ENCODE measurements around the gene AP1S2. TPM values are rescaled to one million over a fixed set of nuclear protein-coding genes. Genes with fewer than 3 reads are reported as not detected.

AP1S2 gene
- total and polyA plus RNA-seq, 3 experiments from 2014 or later: 31.7 to 56.0 (median 33.8) TPM

- peak overlapping the region in 7 of 8 donors; percentile 58 to 90 (median 76) for H3K27ac Mint-ChIP-seq
- ChIA-PET CTCF (no interaction called here), POLR2A (interaction anchor here (1.3 to 2.2 kb wide), 4 partner anchors 64 to 179 kb away, joined by 6 to 12 read pairs (median 6); partner anchors contain the start of genes CA5B and ZRSR2)
- no peaks in the 10 kb centered on the region for H3K36me3 ChIP-seq (ENCODE audit: insufficient read depth, low read length)
- H3K36me3 Mint-ChIP-seq: peaks cover 0 to 24% (median 11%) of the 10 kb centered on the region in 3 donors
- H3K4me3 ChIP-seq (ENCODE audit: low read length): peak overlapping the region; percentile 61
- H3K4me1 ChIP-seq (ENCODE audit: insufficient read depth, low read length): peaks cover 6% of the 10 kb centered on the region
- peak overlapping the region; percentile 24 for H3K27ac ChIP-seq (ENCODE audit: low read depth, low read length)
- no peaks in the 10 kb centered on the region for H3K9me3 Mint-ChIP-seq
- H3K27me3 ChIP-seq (ENCODE audit: insufficient read depth, low read length, poor library complexity, severe bottlenecking): no peaks in the 10 kb centered on the region
- peaks cover 29 to 37% (median 37%) of the 10 kb centered on the region in 3 donors for H3K4me1 Mint-ChIP-seq
- peaks cover 0 to 7% of the 10 kb centered on the region in 2 donors for H3K27me3 Mint-ChIP-seq
- DNase-seq: peak in 3 of 5 donors; percentile 25 to 59 (median 56)
- H3K9me3 ChIP-seq (ENCODE audit: low read length): no peaks in the 10 kb centered on the region
- H3K4me3 Mint-ChIP-seq: peak overlapping the region; percentile 74 to 92 (median 84)
Observed at GRCh38 chrX:15854080-15854655, 445 bp downstream of the AP1S2 start.

DNA sequence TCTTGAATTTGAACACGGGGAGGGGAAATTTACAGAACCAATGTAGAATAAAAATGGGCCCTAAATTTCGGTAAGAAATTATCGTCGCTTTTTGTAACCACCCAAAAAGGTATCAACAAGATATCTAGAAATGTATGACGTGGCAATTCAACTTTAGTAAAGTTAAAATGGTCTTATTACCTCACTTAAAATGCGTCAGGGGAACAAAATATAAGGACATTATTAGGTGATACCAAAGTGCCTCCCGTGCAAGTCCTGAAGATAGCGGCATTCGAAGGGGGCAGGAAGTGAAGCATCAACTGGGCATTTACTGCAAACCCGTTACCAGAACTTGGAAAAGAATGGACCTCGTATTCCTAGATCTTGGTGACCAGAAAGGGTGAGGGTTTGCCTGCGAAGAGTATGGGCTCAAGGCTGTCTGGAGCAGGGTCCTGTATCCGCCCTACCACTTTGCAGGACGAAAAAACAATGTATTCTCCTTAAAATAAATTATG lies 980 bp downstream of the AP1S2 start:
- H3K27me3 Mint-ChIP-seq: peaks cover 0 to 7% of the 10 kb centered on the region in 2 donors
- no peaks in the 10 kb centered on the region for H3K36me3 ChIP-seq (ENCODE audit: insufficient read depth, low read length)
- peak overlapping the region; percentile 61 for H3K4me3 ChIP-seq (ENCODE audit: low read length)
- H3K27ac ChIP-seq (ENCODE audit: low read depth, low read length): peak overlapping the region; percentile 24
- peaks cover 29 to 37% (median 37%) of the 10 kb centered on the region in 3 donors for H3K4me1 Mint-ChIP-seq
- no peaks in the 10 kb centered on the region for H3K27me3 ChIP-seq (ENCODE audit: insufficient read depth, low read length, poor library complexity, severe bottlenecking)
- H3K36me3 Mint-ChIP-seq: peaks cover 0 to 25% (median 11%) of the 10 kb centered on the region in 3 donors
- H3K9me3 ChIP-seq (ENCODE audit: low read length): no peaks in the 10 kb centered on the region
- peak overlapping the region; percentile 58 to 83 (median 74) for H3K27ac Mint-ChIP-seq
- POLR2A ChIA-PET: no interaction called here
- DNase-seq: no peak
- peak overlapping the region; percentile 74 to 92 (median 84) for H3K4me3 Mint-ChIP-seq
- no peaks in the 10 kb centered on the region for H3K9me3 Mint-ChIP-seq
- CTCF ChIA-PET: no interaction called here
- H3K4me1 ChIP-seq (ENCODE audit: insufficient read depth, low read length): peaks cover 6% of the 10 kb centered on the region

DNA sequence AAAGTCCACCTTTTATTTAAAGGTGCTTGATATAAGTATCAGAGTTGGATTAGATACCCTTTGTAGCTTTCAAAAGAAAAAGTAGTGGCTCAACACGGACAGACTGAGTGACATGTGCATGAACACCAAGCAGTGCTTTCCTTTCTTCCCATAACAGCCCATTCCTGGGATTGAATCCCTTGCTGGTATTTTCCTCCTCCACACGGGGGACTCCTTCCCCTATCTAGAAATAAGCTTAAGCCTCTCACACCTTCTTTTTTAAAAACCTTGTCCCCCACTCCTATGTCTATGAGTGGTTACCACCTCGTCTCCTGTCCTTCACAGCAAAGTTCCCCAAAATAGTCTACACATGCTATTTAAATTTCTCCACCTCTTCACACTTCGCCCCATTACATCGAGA lies 5.1 kb downstream of the AP1S2 start:
- peak overlapping the region in 1 of 8 donors; percentile 7 for H3K27ac Mint-ChIP-seq

GRCh38 chrX:15848576-15848975 lies 6.0 kb downstream of the AP1S2 start:
- Mint-ChIP-seq H3K36me3 (peaks cover 6 to 46% (median 29%) of the 10 kb centered on the region in 3 donors), H3K4me1 (peaks cover 20 to 44% (median 32%) of the 10 kb centered on the region in 3 donors), H3K27me3 (no peaks in the 10 kb centered on the region), H3K4me3 (no peak overlapping the region), H3K27ac (no peak overlapping the region), H3K9me3 (no peaks in the 10 kb centered on the region)
- Histone ChIP-seq H3K4me3 (ENCODE audit: low read length) (no peak overlapping the region), H3K9me3 (ENCODE audit: low read length) (no peaks in the 10 kb centered on the region), H3K27ac (ENCODE audit: low read depth, low read length) (no peak overlapping the region), H3K27me3 (ENCODE audit: insufficient read depth, low read length, poor library complexity, severe bottlenecking) (no peaks in the 10 kb centered on the region), H3K36me3 (ENCODE audit: insufficient read depth, low read length) (peaks cover 3% of the 10 kb centered on the region), H3K4me1 (ENCODE audit: insufficient read depth, low read length) (no peaks in the 10 kb centered on the region)
- DNase-seq: no peak
- POLR2A ChIA-PET: no interaction called here
- CTCF ChIA-PET: interaction anchor here (1.0 kb wide), 1 partner anchor 58 kb away, joined by 3 read pairs; the partner anchor contains the start of gene ZRSR2

More for the DNA sequence above, 5.1 kb downstream of the AP1S2 start:
- no peaks in the 10 kb centered on the region for H3K27me3 ChIP-seq (ENCODE audit: insufficient read depth, low read length, poor library complexity, severe bottlenecking)
- POLR2A ChIA-PET: no interaction called here
- H3K9me3 ChIP-seq (ENCODE audit: low read length): no peaks in the 10 kb centered on the region
- no peaks in the 10 kb centered on the region for H3K4me1 ChIP-seq (ENCODE audit: insufficient read depth, low read length)
- Mint-ChIP-seq H3K27me3 (no peaks in the 10 kb centered on the region), H3K9me3 (no peaks in the 10 kb centered on the region), H3K36me3 (peaks cover 6 to 36% (median 28%) of the 10 kb centered on the region in 3 donors), H3K4me1 (peaks cover 22 to 45% (median 36%) of the 10 kb centered on the region in 3 donors), H3K4me3 (no peak overlapping the region)
- CTCF ChIA-PET: interaction anchor here (1.0 kb wide), 1 partner anchor 59 kb away, joined by 3 read pairs; the partner anchor contains the start of gene ZRSR2
- no peak for DNase-seq
- peaks cover 3% of the 10 kb centered on the region for H3K36me3 ChIP-seq (ENCODE audit: insufficient read depth, low read length)
- H3K4me3 ChIP-seq (ENCODE audit: low read length): no peak overlapping the region
- H3K27ac ChIP-seq (ENCODE audit: low read depth, low read length): no peak overlapping the region

GRCh38 chrX:15843960-15844359 lies 10.7 kb downstream of the AP1S2 start:
- Mint-ChIP-seq H3K4me1 (peaks cover 2 to 15% (median 7%) of the 10 kb centered on the region in 3 donors), H3K36me3 (peaks cover 6 to 45% (median 23%) of the 10 kb centered on the region in 3 donors), H3K27ac (no peak overlapping the region), H3K9me3 (no peaks in the 10 kb centered on the region), H3K27me3 (no peaks in the 10 kb centered on the region), H3K4me3 (no peak overlapping the region)
- Histone ChIP-seq H3K27ac (ENCODE audit: low read depth, low read length) (no peak overlapping the region), H3K4me3 (ENCODE audit: low read length) (no peak overlapping the region), H3K36me3 (ENCODE audit: insufficient read depth, low read length) (peaks cover 3% of the 10 kb centered on the region), H3K4me1 (ENCODE audit: insufficient read depth, low read length) (no peaks in the 10 kb centered on the region), H3K9me3 (ENCODE audit: low read length) (no peaks in the 10 kb centered on the region), H3K27me3 (ENCODE audit: insufficient read depth, low read length, poor library complexity, severe bottlenecking) (no peaks in the 10 kb centered on the region)
- POLR2A ChIA-PET: no interaction called here
- DNase-seq: no peak
- CTCF ChIA-PET: no interaction called here

- POLR2A ChIA-PET: no interaction called here
Observed at GRCh38 chrX:15841853-15842516, 12.6 kb downstream of the AP1S2 start.

GRCh38 chrX:15838017-15838416 lies 16.6 kb downstream of the AP1S2 start:
- no peak overlapping the region for H3K4me3 ChIP-seq (ENCODE audit: low read length)
- Mint-ChIP-seq H3K4me1 (peaks cover 0 to 3% (median 0%) of the 10 kb centered on the region in 3 donors), H3K4me3 (no peak overlapping the region), H3K36me3 (peaks cover 0 to 26% (median 8%) of the 10 kb centered on the region in 3 donors), H3K9me3 (no peaks in the 10 kb centered on the region), H3K27ac (no peak overlapping the region), H3K27me3 (no peaks in the 10 kb centered on the region)
- H3K27ac ChIP-seq (ENCODE audit: low read depth, low read length): no peak overlapping the region
- ChIA-PET POLR2A (no interaction called here), CTCF (no interaction called here)
- H3K36me3 ChIP-seq (ENCODE audit: insufficient read depth, low read length): no peaks in the 10 kb centered on the region
- no peaks in the 10 kb centered on the region for H3K4me1 ChIP-seq (ENCODE audit: insufficient read depth, low read length)
- no peaks in the 10 kb centered on the region for H3K9me3 ChIP-seq (ENCODE audit: low read length)
- no peaks in the 10 kb centered on the region for H3K27me3 ChIP-seq (ENCODE audit: insufficient read depth, low read length, poor library complexity, severe bottlenecking)
- no peak for DNase-seq

More at GRCh38 chrX:15841853-15842516, 12.6 kb downstream of the AP1S2 start:
- DNase-seq: no peak
- H3K4me1 Mint-ChIP-seq: peaks cover 0 to 4% (median under 1%) of the 10 kb centered on the region in 3 donors
- no peak overlapping the region for H3K4me3 Mint-ChIP-seq
- H3K36me3 Mint-ChIP-seq: peaks cover 6 to 46% (median 23%) of the 10 kb centered on the region in 3 donors
- no peaks in the 10 kb centered on the region for H3K27me3 Mint-ChIP-seq
- peaks cover 3% of the 10 kb centered on the region for H3K36me3 ChIP-seq (ENCODE audit: insufficient read depth, low read length)
- H3K27ac Mint-ChIP-seq: no peak overlapping the region
- no peaks in the 10 kb centered on the region for H3K9me3 ChIP-seq (ENCODE audit: low read length)
- H3K4me1 ChIP-seq (ENCODE audit: insufficient read depth, low read length): no peaks in the 10 kb centered on the region
- no peak overlapping the region for H3K27ac ChIP-seq (ENCODE audit: low read depth, low read length)
- CTCF ChIA-PET: no interaction called here
- no peaks in the 10 kb centered on the region for H3K27me3 ChIP-seq (ENCODE audit: insufficient read depth, low read length, poor library complexity, severe bottlenecking)
- no peaks in the 10 kb centered on the region for H3K9me3 Mint-ChIP-seq
- H3K4me3 ChIP-seq (ENCODE audit: low read length): no peak overlapping the region
